HepG2 (cell line): ENCODE results near the gene TXNRD3. TPM values are rescaled to one million over a fixed set of nuclear protein-coding genes. Genes with fewer than 3 reads are reported as not detected.

Source experiments
- HNRNPUL1 ChIP-seq: fragments of 200-400 bp; formaldehyde crosslinking; IDR thresholded peaks from 2 replicates; pipeline ENCODE4 v1.6.1; 2017; ENCODE audit warnings: low read depth, mild to moderate bottlenecking, low read length, moderate library complexity
- MAF1 ChIP-seq: sonication (generic); formaldehyde crosslinking; IDR thresholded peaks from 2 replicates; pipeline ENCODE4 v1.5.0; 2020; ENCODE audit warnings: missing genetic modification reagents, borderline replicate concordance
- NFRKB ChIP-seq: fragments of 450-650 bp; IDR thresholded peaks from 2 replicates; pipeline ENCODE4 v1.6.1; 2017
- RAD51 ChIP-seq: fragments of 450-650 bp; IDR thresholded peaks from 2 replicates; pipeline ENCODE4 v1.6.1; 2016; ENCODE audit warnings: borderline replicate concordance
- RARA ChIP-seq: IDR thresholded peaks from 2 replicates; pipeline ENCODE4 v1.6.1; 2016; ENCODE audit warnings: missing genetic modification reagents, missing compliant biosample characterization
- TAF15 ChIP-seq: fragments of 200-400 bp; formaldehyde crosslinking; IDR thresholded peaks from one replicate; pipeline ENCODE4 v1.6.1; 2018; ENCODE audit warnings: mild to moderate bottlenecking, low read depth, low read length; ENCODE audit not compliant: poor library complexity, severe bottlenecking
- TFDP2 ChIP-seq: sonication (generic); formaldehyde crosslinking; IDR thresholded peaks from 2 replicates; pipeline ENCODE4 v1.4.0; 2020; ENCODE audit warnings: missing genetic modification reagents
- ZBTB38 ChIP-seq: sonication (generic); formaldehyde crosslinking; IDR thresholded peaks from 2 replicates; pipeline ENCODE4 v1.5.1; 2020; ENCODE audit warnings: mild to moderate bottlenecking, missing genetic modification reagents
- ZFP36L1 ChIP-seq: sonication (generic); formaldehyde crosslinking; IDR thresholded peaks from 2 replicates; pipeline ENCODE4 v1.8.0; 2022; ENCODE audit warnings: mild to moderate bottlenecking, missing genetic modification reagents, moderate library complexity
- ZNF138 ChIP-seq: sonication (generic); formaldehyde crosslinking; IDR thresholded peaks from 2 replicates; pipeline ENCODE4 v1.5.0; 2020; ENCODE audit warnings: mild to moderate bottlenecking, low read depth, missing genetic modification reagents
- ZNF431 ChIP-seq: sonication (generic); formaldehyde crosslinking; IDR thresholded peaks from 2 replicates; pipeline ENCODE4 v1.9.0; 2022; ENCODE audit warnings: missing genetic modification reagents, low read depth, mild to moderate bottlenecking, borderline replicate concordance
- ZNF484 ChIP-seq: sonication (generic); formaldehyde crosslinking; IDR thresholded peaks from 2 replicates; pipeline ENCODE4 v1.5.1; 2020; ENCODE audit warnings: mild to moderate bottlenecking, low read depth, missing genetic modification reagents, borderline replicate concordance
- ZNF547 ChIP-seq: sonication (generic); formaldehyde crosslinking; IDR thresholded peaks from 2 replicates; pipeline ENCODE4 v1.5.1; 2020; ENCODE audit warnings: mild to moderate bottlenecking, missing genetic modification reagents
- ZNF639 ChIP-seq: conservative IDR thresholded peaks from 2 replicates; pipeline ENCODE4 v1.6.1; 2018; ENCODE audit warnings: missing genetic modification reagents
- ZNF670 ChIP-seq: sonication (generic); formaldehyde crosslinking; IDR thresholded peaks from 2 replicates; pipeline ENCODE4 v1.8.0; 2022; ENCODE audit warnings: mild to moderate bottlenecking, missing genetic modification reagents, borderline replicate concordance
- polyA plus RNA-seq, 8 experiments: library from polyadenylated mRNA; depleted of rRNA in 3 of 8; stranded (reverse) in 7 of 8; unstranded in 1 of 8; fragments of >200 nt; fragmentation: Illumina TruSeq in 4 of 8; extraction: Trizol in 4 of 8; gene quantifications; 2 replicates each; pipeline versions ENCODE4 v1.2.1 to v1.2.3, GENCODE V29; 2011 to 2016; ENCODE audit warnings: low read depth in 4 of 8, missing spikeins in 1 of 8, mixed read lengths in 1 of 8; ENCODE audit not compliant: insufficient read depth in 1 of 8
- total RNA-seq, 5 experiments: library from RNA; depleted of rRNA; stranded (reverse); fragments of >200 nt; fragmentation: Illumina TruSeq; extraction: Trizol; gene quantifications; 2 replicates each; pipeline ENCODE4 v1.2.3, GENCODE V29; 2016; ENCODE audit warnings: low read depth in 1 of 5
- TF ChIP-seq, protein P1 (sequence below): sonication (generic); formaldehyde crosslinking; IDR thresholded peaks from 2 replicates; pipeline ENCODE4 v1.4.0; 2020; ENCODE audit warnings: missing genetic modification reagents
- TF ChIP-seq, protein P2 (sequence below): sonication (generic); formaldehyde crosslinking; conservative IDR thresholded peaks from 2 replicates; pipeline ENCODE4 v1.8.0; 2022; ENCODE audit warnings: missing genetic modification reagents
- TF ChIP-seq, protein P3 (sequence below): sonication (generic); formaldehyde crosslinking; IDR thresholded peaks from 2 replicates; pipeline ENCODE4 v1.4.0; 2020; ENCODE audit warnings: missing genetic modification reagents, borderline replicate concordance
- TF ChIP-seq, protein P4 (sequence below): sonication (generic); formaldehyde crosslinking; conservative IDR thresholded peaks from 2 replicates; pipeline ENCODE4 v1.4.0; 2020; ENCODE audit warnings: missing genetic modification reagents
- TF ChIP-seq, protein P5 (sequence below): sonication (generic); formaldehyde crosslinking; conservative IDR thresholded peaks from 2 replicates; pipeline ENCODE4 v1.8.0; 2022; ENCODE audit warnings: low read depth, missing genetic modification reagents

TXNRD3 gene
- total and polyA plus RNA-seq, 2 of the 13 experiments (the other 11 are each of a cell fraction or from before 2014, with no cell fraction given), result 4.8 to 20.7 TPM

GRCh38 chr3:126679318-126679751 lies 24.4 kb upstream of the TXNRD3 start (continued):
- TF ChIP-seq ZNF639 (CRISPR knock-in tag), result no peak
- no peak for TF ChIP-seq NFRKB
- no peak for TF ChIP-seq RAD51
- TF ChIP-seq ZBTB38 (CRISPR knock-in tag), result no peak
- TF ChIP-seq, protein P1, sequence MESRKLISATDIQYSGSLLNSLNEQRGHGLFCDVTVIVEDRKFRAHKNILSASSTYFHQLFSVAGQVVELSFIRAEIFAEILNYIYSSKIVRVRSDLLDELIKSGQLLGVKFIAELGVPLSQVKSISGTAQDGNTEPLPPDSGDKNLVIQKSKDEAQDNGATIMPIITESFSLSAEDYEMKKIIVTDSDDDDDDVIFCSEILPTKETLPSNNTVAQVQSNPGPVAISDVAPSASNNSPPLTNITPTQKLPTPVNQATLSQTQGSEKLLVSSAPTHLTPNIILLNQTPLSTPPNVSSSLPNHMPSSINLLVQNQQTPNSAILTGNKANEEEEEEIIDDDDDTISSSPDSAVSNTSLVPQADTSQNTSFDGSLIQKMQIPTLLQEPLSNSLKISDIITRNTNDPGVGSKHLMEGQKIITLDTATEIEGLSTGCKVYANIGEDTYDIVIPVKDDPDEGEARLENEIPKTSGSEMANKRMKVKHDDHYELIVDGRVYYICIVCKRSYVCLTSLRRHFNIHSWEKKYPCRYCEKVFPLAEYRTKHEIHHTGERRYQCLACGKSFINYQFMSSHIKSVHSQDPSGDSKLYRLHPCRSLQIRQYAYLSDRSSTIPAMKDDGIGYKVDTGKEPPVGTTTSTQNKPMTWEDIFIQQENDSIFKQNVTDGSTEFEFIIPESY, result peak; percentile 20; the same call in 1 of the 2 replicates
- no peak for TF ChIP-seq ZNF484 (CRISPR knock-in tag)
- no peak for TF ChIP-seq ZNF138 (CRISPR knock-in tag)
- no peak for TF ChIP-seq ZNF670 (CRISPR knock-in tag)
- TF ChIP-seq ZFP36L1, result no peak
- TF ChIP-seq, protein P2, sequence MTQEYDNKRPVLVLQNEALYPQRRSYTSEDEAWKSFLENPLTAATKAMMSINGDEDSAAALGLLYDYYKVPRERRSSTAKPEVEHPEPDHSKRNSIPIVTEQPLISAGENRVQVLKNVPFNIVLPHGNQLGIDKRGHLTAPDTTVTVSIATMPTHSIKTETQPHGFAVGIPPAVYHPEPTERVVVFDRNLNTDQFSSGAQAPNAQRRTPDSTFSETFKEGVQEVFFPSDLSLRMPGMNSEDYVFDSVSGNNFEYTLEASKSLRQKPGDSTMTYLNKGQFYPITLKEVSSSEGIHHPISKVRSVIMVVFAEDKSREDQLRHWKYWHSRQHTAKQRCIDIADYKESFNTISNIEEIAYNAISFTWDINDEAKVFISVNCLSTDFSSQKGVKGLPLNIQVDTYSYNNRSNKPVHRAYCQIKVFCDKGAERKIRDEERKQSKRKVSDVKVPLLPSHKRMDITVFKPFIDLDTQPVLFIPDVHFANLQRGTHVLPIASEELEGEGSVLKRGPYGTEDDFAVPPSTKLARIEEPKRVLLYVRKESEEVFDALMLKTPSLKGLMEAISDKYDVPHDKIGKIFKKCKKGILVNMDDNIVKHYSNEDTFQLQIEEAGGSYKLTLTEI, result no peak
- TF ChIP-seq TAF15, result no peak
- TF ChIP-seq, protein P3, sequence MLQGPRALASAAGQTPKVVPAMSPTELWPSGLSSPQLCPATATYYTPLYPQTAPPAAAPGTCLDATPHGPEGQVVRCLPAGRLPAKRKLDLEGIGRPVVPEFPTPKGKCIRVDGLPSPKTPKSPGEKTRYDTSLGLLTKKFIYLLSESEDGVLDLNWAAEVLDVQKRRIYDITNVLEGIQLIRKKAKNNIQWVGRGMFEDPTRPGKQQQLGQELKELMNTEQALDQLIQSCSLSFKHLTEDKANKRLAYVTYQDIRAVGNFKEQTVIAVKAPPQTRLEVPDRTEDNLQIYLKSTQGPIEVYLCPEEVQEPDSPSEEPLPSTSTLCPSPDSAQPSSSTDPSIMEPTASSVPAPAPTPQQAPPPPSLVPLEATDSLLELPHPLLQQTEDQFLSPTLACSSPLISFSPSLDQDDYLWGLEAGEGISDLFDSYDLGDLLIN (CRISPR knock-in tag), result no peak
- TF ChIP-seq ZNF431 (CRISPR knock-in tag), result no peak
- TF ChIP-seq, protein P4, sequence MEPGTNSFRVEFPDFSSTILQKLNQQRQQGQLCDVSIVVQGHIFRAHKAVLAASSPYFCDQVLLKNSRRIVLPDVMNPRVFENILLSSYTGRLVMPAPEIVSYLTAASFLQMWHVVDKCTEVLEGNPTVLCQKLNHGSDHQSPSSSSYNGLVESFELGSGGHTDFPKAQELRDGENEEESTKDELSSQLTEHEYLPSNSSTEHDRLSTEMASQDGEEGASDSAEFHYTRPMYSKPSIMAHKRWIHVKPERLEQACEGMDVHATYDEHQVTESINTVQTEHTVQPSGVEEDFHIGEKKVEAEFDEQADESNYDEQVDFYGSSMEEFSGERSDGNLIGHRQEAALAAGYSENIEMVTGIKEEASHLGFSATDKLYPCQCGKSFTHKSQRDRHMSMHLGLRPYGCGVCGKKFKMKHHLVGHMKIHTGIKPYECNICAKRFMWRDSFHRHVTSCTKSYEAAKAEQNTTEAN (CRISPR knock-in tag), result no peak
- no peak for TF ChIP-seq ZNF547 (CRISPR knock-in tag)
- no peak for TF ChIP-seq TFDP2 (CRISPR knock-in tag)
- no peak for TF ChIP-seq RARA
- TF ChIP-seq MAF1, result no peak
- no peak for TF ChIP-seq HNRNPUL1
- TF ChIP-seq, protein P5, sequence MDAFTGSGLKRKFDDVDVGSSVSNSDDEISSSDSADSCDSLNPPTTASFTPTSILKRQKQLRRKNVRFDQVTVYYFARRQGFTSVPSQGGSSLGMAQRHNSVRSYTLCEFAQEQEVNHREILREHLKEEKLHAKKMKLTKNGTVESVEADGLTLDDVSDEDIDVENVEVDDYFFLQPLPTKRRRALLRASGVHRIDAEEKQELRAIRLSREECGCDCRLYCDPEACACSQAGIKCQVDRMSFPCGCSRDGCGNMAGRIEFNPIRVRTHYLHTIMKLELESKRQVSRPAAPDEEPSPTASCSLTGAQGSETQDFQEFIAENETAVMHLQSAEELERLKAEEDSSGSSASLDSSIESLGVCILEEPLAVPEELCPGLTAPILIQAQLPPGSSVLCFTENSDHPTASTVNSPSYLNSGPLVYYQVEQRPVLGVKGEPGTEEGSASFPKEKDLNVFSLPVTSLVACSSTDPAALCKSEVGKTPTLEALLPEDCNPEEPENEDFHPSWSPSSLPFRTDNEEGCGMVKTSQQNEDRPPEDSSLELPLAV, result no peak
